HG02970 (cell line): ENCODE measurements around the gene ENAH.
"Not testable (repeated sequence)": the region's sequence is repeated elsewhere in the genome, so short reads cannot be mapped to it uniquely, and the experiment has no call there.

Experiments used
- ATAC-seq: cut with Tn5 transposase; IDR thresholded peaks from one replicate; pipeline ENCODE4 v1.9.1; 2021; ENCODE audit warnings: mild to moderate bottlenecking, moderate library complexity, moderate number of reproducible peaks; ENCODE audit not compliant: unreplicated experiment, low FRiP score

ENAH gene

GRCh38 chr1:225477296-225477911 lies 175.5 kb downstream of the ENAH start:
- no peak for ATAC-seq

GRCh38 chr1:225476538-225476988 lies 176.4 kb downstream of the ENAH start:
- no peak for ATAC-seq

GRCh38 chr1:225476100-225476511 lies 176.8 kb downstream of the ENAH start:
- ATAC-seq: no peak

GRCh38 chr1:225474986-225475820 lies 177.7 kb downstream of the ENAH start:
- ATAC-seq: peak; percentile 78

GRCh38 chr1:225474439-225474985 lies 178.4 kb downstream of the ENAH start:
- no peak for ATAC-seq

GRCh38 chr1:225473676-225474438 lies 179.1 kb downstream of the ENAH start:
- ATAC-seq: not testable (repeated sequence)

- ATAC-seq: not testable (repeated sequence)
These were observed 179.7 kb downstream of the ENAH start for GRCh38 chr1:225473266-225473665.

- ATAC-seq: no peak
These were observed 181.2 kb downstream of the ENAH start for GRCh38 chr1:225471453-225472301.

GRCh38 chr1:225471109-225471452 lies 181.8 kb downstream of the ENAH start:
- no peak for ATAC-seq

- no peak for ATAC-seq
These were observed 182.5 kb downstream of the ENAH start for GRCh38 chr1:225470211-225471108.

- no peak for ATAC-seq
These were observed 183.9 kb downstream of the ENAH start for GRCh38 chr1:225469051-225469450.

GRCh38 chr1:225468270-225469020 lies 184.5 kb downstream of the ENAH start:
- no peak for ATAC-seq

- ATAC-seq: peak; percentile 91
These were observed 185.5 kb downstream of the ENAH start for GRCh38 chr1:225467193-225468020.

- no peak for ATAC-seq
These were observed 186.1 kb downstream of the ENAH start for GRCh38 chr1:225466848-225467192.

- ATAC-seq: no peak
These were observed 187.0 kb downstream of the ENAH start for GRCh38 chr1:225465793-225466517.

- no peak for ATAC-seq
These were observed 187.8 kb downstream of the ENAH start for GRCh38 chr1:225464851-225465792.
